ENCODE results near the gene DBH.

GRCh38 chr9:133680976-133681657, 45.0 kb downstream of the DBH start:
- TF ChIP-seq, protein P1, sequence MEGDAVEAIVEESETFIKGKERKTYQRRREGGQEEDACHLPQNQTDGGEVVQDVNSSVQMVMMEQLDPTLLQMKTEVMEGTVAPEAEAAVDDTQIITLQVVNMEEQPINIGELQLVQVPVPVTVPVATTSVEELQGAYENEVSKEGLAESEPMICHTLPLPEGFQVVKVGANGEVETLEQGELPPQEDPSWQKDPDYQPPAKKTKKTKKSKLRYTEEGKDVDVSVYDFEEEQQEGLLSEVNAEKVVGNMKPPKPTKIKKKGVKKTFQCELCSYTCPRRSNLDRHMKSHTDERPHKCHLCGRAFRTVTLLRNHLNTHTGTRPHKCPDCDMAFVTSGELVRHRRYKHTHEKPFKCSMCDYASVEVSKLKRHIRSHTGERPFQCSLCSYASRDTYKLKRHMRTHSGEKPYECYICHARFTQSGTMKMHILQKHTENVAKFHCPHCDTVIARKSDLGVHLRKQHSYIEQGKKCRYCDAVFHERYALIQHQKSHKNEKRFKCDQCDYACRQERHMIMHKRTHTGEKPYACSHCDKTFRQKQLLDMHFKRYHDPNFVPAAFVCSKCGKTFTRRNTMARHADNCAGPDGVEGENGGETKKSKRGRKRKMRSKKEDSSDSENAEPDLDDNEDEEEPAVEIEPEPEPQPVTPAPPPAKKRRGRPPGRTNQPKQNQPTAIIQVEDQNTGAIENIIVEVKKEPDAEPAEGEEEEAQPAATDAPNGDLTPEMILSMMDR (IDR thresholded peaks at IDR 0.05; ENCODE audit: insufficient read depth, low read length, poor library complexity, severe bottlenecking): no peak
- TF ChIP-seq EZH2phosphoT487 (conservative IDR thresholded peaks at IDR 0.05; ENCODE audit: low read length): no peak
